AML-193 (cell line): Measurements from ENCODE around the gene SPC25.

Experiments
- DNase-seq, 2 experiments: peaks; one replicate each; lab custom pipeline; 2025; lab: John Stamatoyannopoulos, UW

Gene SPC25

DNA sequence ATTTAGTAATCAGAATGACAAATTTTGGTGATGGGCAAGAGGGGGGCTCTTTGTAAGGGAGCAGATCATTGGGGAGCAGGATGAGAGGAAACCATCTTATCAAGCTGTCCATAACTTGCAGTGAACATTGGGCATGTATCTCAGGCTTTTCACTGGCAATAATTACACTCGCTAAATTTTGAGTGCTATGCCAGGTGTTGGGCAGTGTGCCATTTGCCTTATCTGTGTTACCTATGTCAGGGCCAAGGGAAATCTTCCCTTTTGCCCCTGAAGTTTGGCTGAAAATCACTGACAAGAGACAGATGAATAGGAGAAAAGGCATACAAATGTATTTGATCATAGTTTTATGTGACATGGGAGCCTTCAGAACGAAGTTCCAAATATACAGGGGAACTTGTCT lies 48.8 kb downstream of the SPC25 start:
- no peak for DNase-seq

DNA sequence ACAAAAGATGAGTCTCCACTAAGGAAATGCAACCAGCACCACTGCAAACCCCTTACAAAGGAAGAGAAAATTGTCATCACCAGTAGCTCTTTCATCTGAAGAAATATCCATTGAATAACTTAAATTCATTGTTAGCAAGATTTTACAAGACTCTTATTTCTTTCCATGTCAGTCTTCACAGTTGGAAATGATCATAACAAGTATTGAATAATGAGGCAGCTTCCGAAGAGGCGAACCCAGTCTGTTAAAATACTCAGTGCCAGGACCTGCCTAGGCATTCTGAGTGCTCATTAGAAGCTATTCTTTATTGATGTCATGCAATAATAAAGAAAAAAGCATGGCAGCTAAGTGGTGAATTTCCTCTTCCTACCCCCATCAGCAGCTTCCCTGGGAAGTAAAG lies 54.3 kb downstream of the SPC25 start:
- DNase-seq = no peak

DNA sequence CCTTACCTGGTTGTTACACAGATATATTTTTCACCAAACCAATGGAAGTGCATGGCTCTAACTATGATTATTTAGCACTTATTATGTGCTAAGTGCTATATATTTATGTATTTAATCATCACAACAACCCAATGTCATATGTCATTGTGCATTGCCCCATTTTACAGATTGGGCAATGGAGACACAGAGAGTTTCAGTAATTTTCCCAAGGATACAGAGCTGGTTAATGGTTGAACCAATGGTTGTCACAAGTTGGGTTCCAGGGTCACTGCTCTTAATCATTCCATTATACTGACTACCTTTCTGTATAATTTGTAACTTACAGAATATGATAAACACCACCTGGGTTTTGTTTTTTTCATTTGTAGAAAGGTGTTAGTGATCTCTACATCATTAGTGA lies 58.6 kb downstream of the SPC25 start:
- no peak for DNase-seq

DNA sequence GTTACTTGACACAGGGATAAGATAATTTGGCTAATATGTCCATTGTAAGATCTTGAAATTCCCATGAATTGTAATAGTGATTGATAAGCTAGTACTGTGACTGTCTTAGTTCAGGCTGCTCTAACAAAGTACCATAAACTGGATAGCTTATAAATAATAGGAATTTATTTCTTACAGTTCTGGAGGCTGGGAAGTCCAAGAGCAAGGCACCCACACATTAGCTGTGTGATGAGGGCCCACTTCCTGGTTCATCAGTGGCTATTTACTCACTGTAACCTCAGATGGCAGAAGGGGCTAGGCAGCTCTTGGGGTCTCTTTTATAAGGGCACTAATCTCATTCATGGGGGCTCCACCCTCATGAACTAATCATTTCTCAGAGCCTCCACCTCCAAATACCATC lies 59.3 kb downstream of the SPC25 start:
- DNase-seq = no peak

DNA sequence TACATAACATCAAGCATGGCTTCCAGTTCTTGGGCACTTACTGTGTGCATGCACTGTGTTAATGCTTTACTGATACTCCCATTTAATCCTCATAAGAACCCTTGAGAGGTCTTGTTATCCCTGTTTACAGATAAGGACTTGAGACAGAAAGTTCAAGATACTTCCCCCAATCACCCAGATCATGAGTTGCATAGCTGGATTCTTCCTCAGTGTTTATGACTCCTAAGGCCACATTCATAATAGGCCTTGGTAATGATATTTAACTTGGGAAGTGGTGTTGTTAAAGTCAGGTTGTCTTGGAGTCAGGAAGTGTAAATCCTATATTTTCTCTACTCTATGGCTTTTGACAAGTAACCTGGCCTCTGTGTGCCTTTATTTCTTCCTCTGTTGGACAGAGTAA lies 65.1 kb downstream of the SPC25 start:
- DNase-seq = no peak

DNA sequence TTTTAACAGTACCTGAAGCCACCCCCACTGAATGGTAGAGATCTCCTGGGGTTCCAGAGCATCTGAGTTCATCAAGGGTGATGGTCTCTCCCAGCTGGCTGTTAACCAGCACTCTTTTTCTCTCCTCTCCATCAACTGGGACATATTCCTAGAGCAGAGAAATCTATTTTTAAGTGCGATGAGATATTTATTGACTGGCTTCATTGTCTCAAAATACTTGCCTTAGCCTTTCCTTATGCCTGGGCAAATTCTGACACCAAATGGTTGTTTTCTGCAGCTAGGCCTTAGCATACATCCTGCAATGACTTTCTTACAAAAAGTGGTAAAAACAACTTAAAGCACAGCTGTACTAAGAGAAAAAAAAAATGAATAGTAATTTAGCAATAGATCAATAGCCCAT lies 68.2 kb downstream of the SPC25 start:
- DNase-seq = no peak

DNA sequence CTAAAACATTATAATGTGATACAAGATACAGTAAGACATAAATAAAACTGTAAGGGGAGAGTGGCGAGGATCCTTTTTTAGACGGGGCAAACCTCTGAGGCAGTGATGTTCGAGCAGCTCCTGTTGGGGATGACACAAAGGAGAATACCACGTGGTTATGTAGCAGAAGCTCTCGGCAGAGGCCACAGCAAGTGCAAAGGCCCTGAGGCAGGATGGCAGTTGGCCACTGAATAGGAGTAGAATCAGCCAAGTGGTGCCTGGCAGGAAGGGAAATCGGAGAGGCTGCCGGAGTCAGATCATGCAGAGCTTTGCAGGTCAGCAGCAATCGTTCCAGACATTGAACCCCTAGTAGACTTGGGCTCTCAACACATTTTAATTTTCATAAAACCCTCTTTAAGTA lies 68.7 kb downstream of the SPC25 start:
- no peak for DNase-seq
